HL-60 (cell line): ENCODE measurements around the gene RRAGD.

Experiments
- DNase-seq, 2 experiments: peaks; one replicate each; pipeline ENCODE4 v3.0.0-alpha.2; 2010 to 2020; ENCODE audit warnings: low read depth in 1 of 2, low spot score in 1 of 2
- H3K27ac ChIP-seq: fragments of 250-450 bp; sonication (Bioruptor Pico); replicated peaks from 2 replicates; pipeline ENCODE4 v1.5.1; 2020; ENCODE audit warnings: mild to moderate bottlenecking, moderate library complexity
- H3K27me3 ChIP-seq: fragments of 250-450 bp; sonication (Bioruptor Pico); 2 replicates; pipeline ENCODE4 v1.5.1; 2021; ENCODE audit warnings: mild to moderate bottlenecking, moderate library complexity; ENCODE audit not compliant: insufficient read depth, poor library complexity, severe bottlenecking
- H3K4me3 ChIP-seq: replicated peaks from 2 replicates; pipeline ENCODE4 v1.5.1; 2011; ENCODE audit warnings: mild to moderate bottlenecking, control low read depth, low read length; ENCODE audit not compliant: insufficient read depth
- GABPA ChIP-seq: IDR thresholded peaks from 2 replicates; pipeline ENCODE4 v1.6.1; 2012; ENCODE audit warnings: low read depth
- POLR2AphosphoS5 ChIP-seq: IDR thresholded peaks from 2 replicates; pipeline ENCODE4 v1.6.1; 2012; ENCODE audit warnings: low read depth
- SPI1 ChIP-seq: IDR thresholded peaks from 2 replicates; pipeline ENCODE4 v1.6.1; 2012; ENCODE audit warnings: low read depth, mild to moderate bottlenecking, borderline replicate concordance
- TF ChIP-seq, protein P1 (sequence below): IDR thresholded peaks from 2 replicates; pipeline ENCODE4 v1.6.1; 2012; ENCODE audit warnings: low read depth; ENCODE audit not compliant: insufficient replicate concordance
- TF ChIP-seq, protein P2 (sequence below): IDR thresholded peaks from one replicate; pipeline ENCODE4 v1.5.1; 2011; ENCODE audit warnings: low read length, control low read depth, inconsistent platforms; ENCODE audit not compliant: insufficient read depth

The RRAGD gene

GRCh38 chr6:89438248-89438647 is 26.2 kb upstream of the RRAGD start:
- Histone ChIP-seq H3K27me3 (peaks cover 6% of the 10 kb centered on the region), H3K4me3 (no peak overlapping the region), H3K27ac (no peak overlapping the region)
- TF ChIP-seq, protein P1, sequence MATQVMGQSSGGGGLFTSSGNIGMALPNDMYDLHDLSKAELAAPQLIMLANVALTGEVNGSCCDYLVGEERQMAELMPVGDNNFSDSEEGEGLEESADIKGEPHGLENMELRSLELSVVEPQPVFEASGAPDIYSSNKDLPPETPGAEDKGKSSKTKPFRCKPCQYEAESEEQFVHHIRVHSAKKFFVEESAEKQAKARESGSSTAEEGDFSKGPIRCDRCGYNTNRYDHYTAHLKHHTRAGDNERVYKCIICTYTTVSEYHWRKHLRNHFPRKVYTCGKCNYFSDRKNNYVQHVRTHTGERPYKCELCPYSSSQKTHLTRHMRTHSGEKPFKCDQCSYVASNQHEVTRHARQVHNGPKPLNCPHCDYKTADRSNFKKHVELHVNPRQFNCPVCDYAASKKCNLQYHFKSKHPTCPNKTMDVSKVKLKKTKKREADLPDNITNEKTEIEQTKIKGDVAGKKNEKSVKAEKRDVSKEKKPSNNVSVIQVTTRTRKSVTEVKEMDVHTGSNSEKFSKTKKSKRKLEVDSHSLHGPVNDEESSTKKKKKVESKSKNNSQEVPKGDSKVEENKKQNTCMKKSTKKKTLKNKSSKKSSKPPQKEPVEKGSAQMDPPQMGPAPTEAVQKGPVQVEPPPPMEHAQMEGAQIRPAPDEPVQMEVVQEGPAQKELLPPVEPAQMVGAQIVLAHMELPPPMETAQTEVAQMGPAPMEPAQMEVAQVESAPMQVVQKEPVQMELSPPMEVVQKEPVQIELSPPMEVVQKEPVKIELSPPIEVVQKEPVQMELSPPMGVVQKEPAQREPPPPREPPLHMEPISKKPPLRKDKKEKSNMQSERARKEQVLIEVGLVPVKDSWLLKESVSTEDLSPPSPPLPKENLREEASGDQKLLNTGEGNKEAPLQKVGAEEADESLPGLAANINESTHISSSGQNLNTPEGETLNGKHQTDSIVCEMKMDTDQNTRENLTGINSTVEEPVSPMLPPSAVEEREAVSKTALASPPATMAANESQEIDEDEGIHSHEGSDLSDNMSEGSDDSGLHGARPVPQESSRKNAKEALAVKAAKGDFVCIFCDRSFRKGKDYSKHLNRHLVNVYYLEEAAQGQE = no peak
- no peak for TF ChIP-seq GABPA
- TF ChIP-seq SPI1 = no peak
- TF ChIP-seq POLR2AphosphoS5 = no peak
- DNase-seq = no peak

GRCh38 chr6:89436226-89436625 is 24.2 kb upstream of the RRAGD start:
- no peak overlapping the region for H3K27ac ChIP-seq
- H3K4me3 ChIP-seq = no peak overlapping the region
- no peak for DNase-seq
- H3K27me3 ChIP-seq = peaks cover 6% of the 10 kb centered on the region
- TF ChIP-seq GABPA = no peak
- no peak for TF ChIP-seq SPI1
- TF ChIP-seq, protein P2, sequence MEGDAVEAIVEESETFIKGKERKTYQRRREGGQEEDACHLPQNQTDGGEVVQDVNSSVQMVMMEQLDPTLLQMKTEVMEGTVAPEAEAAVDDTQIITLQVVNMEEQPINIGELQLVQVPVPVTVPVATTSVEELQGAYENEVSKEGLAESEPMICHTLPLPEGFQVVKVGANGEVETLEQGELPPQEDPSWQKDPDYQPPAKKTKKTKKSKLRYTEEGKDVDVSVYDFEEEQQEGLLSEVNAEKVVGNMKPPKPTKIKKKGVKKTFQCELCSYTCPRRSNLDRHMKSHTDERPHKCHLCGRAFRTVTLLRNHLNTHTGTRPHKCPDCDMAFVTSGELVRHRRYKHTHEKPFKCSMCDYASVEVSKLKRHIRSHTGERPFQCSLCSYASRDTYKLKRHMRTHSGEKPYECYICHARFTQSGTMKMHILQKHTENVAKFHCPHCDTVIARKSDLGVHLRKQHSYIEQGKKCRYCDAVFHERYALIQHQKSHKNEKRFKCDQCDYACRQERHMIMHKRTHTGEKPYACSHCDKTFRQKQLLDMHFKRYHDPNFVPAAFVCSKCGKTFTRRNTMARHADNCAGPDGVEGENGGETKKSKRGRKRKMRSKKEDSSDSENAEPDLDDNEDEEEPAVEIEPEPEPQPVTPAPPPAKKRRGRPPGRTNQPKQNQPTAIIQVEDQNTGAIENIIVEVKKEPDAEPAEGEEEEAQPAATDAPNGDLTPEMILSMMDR = no peak
- TF ChIP-seq, protein P1 = no peak
- no peak for TF ChIP-seq POLR2AphosphoS5

DNA sequence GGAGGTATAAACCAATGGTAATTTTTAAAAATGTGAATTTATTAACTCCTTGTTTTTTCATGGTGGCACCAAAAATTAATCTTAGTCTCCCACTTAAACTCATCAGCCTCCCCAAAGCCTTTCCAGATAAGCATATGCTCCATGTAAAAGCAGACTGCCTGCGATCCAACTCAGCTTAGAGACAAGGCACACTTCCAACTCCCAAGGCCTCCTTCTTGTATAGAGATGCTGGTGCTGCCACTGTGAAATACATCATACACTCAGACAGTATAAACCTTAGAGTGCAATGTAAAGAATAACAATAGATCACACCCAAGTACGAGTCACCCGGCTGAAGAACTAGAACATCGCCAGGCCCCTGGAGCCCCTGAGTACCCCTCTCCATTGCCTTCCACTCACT is 22.9 kb upstream of the RRAGD start:
- H3K4me3 ChIP-seq = no peak overlapping the region
- DNase-seq = no peak
- H3K27ac ChIP-seq = no peak overlapping the region
- TF ChIP-seq GABPA (no peak), SPI1 (no peak), POLR2AphosphoS5 (no peak)
- TF ChIP-seq, protein P1 = no peak
- TF ChIP-seq, protein P2 = no peak
- H3K27me3 ChIP-seq = peaks cover 6% of the 10 kb centered on the region

DNA sequence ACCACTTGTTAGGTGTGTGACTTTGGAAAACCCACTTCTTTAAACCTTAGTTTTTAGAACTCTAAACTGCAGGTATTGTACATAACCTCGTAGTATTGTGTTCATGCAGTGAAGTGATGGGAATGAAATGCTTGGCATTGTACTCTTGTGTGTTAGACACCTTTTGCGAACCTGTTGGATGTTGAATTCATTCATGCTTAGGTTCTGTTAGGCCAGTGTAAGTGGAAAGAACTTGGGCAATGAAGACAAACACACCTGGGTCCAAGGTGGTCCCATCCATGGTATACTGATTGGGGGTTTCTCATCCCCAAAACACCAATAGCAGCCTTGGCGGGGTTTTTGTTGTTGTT is 22.1 kb upstream of the RRAGD start:
- Histone ChIP-seq H3K27me3 (peaks cover 6% of the 10 kb centered on the region), H3K27ac (no peak overlapping the region), H3K4me3 (no peak overlapping the region)
- no peak for DNase-seq
- TF ChIP-seq GABPA (no peak), POLR2AphosphoS5 (no peak), SPI1 (no peak)
- TF ChIP-seq, protein P1 = no peak
- TF ChIP-seq, protein P2 = no peak
